HEK293 (cell line): ENCODE data around the gene RTTN.

Experiments
- CTCF ChIA-PET: fragments of 350-600 bp; formaldehyde crosslinking; extraction: SDS; loops from one replicate; lab custom pipeline; 2021; ENCODE audit warnings: antibody characterized with exemption; lab: Yijun Ruan, JAX
- POLR2A ChIA-PET: fragments of 300-600 bp; formaldehyde crosslinking; extraction: SDS; loops from one replicate; lab custom pipeline; 2020; ENCODE audit warnings: antibody characterized with exemption, inconsistent platforms; lab: Yijun Ruan, JAX
- H3K27ac ChIP-seq: fragments of 200-500 bp; sonication (Bioruptor generic); 2 replicates; pipeline ENCODE4 v1.5.1; 2014; ENCODE audit warnings: low read depth, low read length, control low read depth, inconsistent platforms; ENCODE audit errors: extremely low read depth
- H3K36me3 ChIP-seq, 2 experiments: fragments of 200-500 bp in 1 of 2; sonication (Bioruptor generic) in 1 of 2; 1 replicate in 1 of 2; 2 replicates in 1 of 2; pipeline ENCODE4 v1.5.1; 2014 to 2017; ENCODE audit warnings: inconsistent platforms in 2 of 2, low read length in 2 of 2; ENCODE audit not compliant: control insufficient read depth in 2 of 2, insufficient read depth in 1 of 2
- H3K4me1 ChIP-seq: fragments of 200-500 bp; sonication (Bioruptor generic); 2 replicates; pipeline ENCODE4 v1.5.1; 2014; ENCODE audit warnings: mild to moderate bottlenecking, low read length, inconsistent platforms; ENCODE audit not compliant: control insufficient read depth, insufficient read depth
- H3K4me3 ChIP-seq: 2 replicates; pipeline ENCODE4 v1.5.1; 2011; ENCODE audit warnings: low read depth, mild to moderate bottlenecking, control low read depth, low read length, moderate library complexity
- H3K9me3 ChIP-seq: fragments of 200-500 bp; sonication (Bioruptor generic); 2 replicates; pipeline ENCODE4 v1.5.1; 2014; ENCODE audit warnings: low read depth, low read length, inconsistent platforms; ENCODE audit not compliant: control insufficient read depth, insufficient read depth
- EGR2 ChIP-seq: fragments of 450-650 bp; formaldehyde crosslinking; IDR thresholded peaks from 2 replicates; pipeline ENCODE4 v1.5.1; 2016; ENCODE audit warnings: low read depth, missing biosample characterization, missing genetic modification characterization
- KLF8 ChIP-seq: fragments of 450-650 bp; formaldehyde crosslinking; IDR thresholded peaks from 2 replicates; pipeline ENCODE4 v1.5.1; 2016; ENCODE audit warnings: missing biosample characterization, missing genetic modification characterization
- REPIN1 ChIP-seq: fragments of 450-650 bp; formaldehyde crosslinking; IDR thresholded peaks from 2 replicates; pipeline ENCODE4 v1.5.1; 2017; ENCODE audit warnings: missing biosample characterization, missing genetic modification characterization, low read depth
- ZBTB21 ChIP-seq: fragments of 450-650 bp; formaldehyde crosslinking; IDR thresholded peaks from 2 replicates; pipeline ENCODE4 v1.5.1; 2017; ENCODE audit warnings: missing biosample characterization, missing genetic modification characterization
- ZBTB48 ChIP-seq: fragments of 450-650 bp; formaldehyde crosslinking; IDR thresholded peaks from 2 replicates; pipeline ENCODE4 v1.5.1; 2016; ENCODE audit warnings: missing biosample characterization, missing genetic modification characterization
- ZIC2 ChIP-seq: fragments of 450-650 bp; formaldehyde crosslinking; IDR thresholded peaks from 2 replicates; pipeline ENCODE4 v1.5.1; 2016; ENCODE audit warnings: missing biosample characterization, missing genetic modification characterization
- ZNF10 ChIP-seq: fragments of 450-650 bp; formaldehyde crosslinking; IDR thresholded peaks from 2 replicates; pipeline ENCODE4 v1.5.1; 2017; ENCODE audit warnings: missing biosample characterization, missing genetic modification characterization
- ZNF121 ChIP-seq: fragments of 450-650 bp; formaldehyde crosslinking; IDR thresholded peaks from 2 replicates; pipeline ENCODE4 v1.5.1; 2016; ENCODE audit warnings: missing biosample characterization, missing genetic modification characterization
- ZNF335 ChIP-seq: fragments of 450-650 bp; formaldehyde crosslinking; conservative IDR thresholded peaks from 2 replicates; pipeline ENCODE4 v1.5.1; 2016; ENCODE audit warnings: missing biosample characterization, missing genetic modification characterization
- ZNF37A ChIP-seq: fragments of 450-650 bp; IDR thresholded peaks from 2 replicates; pipeline ENCODE4 v1.5.1; 2018; ENCODE audit warnings: missing biosample characterization, missing genetic modification characterization
- ZNF433 ChIP-seq: fragments of 450-650 bp; formaldehyde crosslinking; IDR thresholded peaks from 2 replicates; pipeline ENCODE4 v1.5.1; 2016; ENCODE audit warnings: missing biosample characterization, missing genetic modification characterization, low read depth
- ZNF48 ChIP-seq: fragments of 450-650 bp; formaldehyde crosslinking; IDR thresholded peaks from 2 replicates; pipeline ENCODE4 v1.5.1; 2016; ENCODE audit warnings: missing biosample characterization, missing genetic modification characterization
- ZNF558 ChIP-seq: fragments of 450-650 bp; formaldehyde crosslinking; IDR thresholded peaks from 2 replicates; pipeline ENCODE4 v1.5.1; 2016; ENCODE audit warnings: missing biosample characterization, missing genetic modification characterization
- ZNF561 ChIP-seq: fragments of 450-650 bp; IDR thresholded peaks from 2 replicates; pipeline ENCODE4 v1.5.1; 2018; ENCODE audit warnings: missing biosample characterization, missing genetic modification characterization, borderline replicate concordance
- ZNF600 ChIP-seq: fragments of 450-650 bp; formaldehyde crosslinking; IDR thresholded peaks from 2 replicates; pipeline ENCODE4 v1.5.1; 2016; ENCODE audit warnings: missing biosample characterization, missing genetic modification characterization
- ZNF76 ChIP-seq: fragments of 450-650 bp; formaldehyde crosslinking; IDR thresholded peaks from 2 replicates; pipeline ENCODE4; 2016; ENCODE audit warnings: low read depth, missing biosample characterization, missing genetic modification characterization, borderline replicate concordance
- TF ChIP-seq, protein P1 (sequence below): fragments of 450-650 bp; formaldehyde crosslinking; conservative IDR thresholded peaks from 2 replicates; pipeline ENCODE4 v1.5.1; 2016; ENCODE audit warnings: low read depth, missing biosample characterization, missing genetic modification characterization
- TF ChIP-seq, protein P2 (sequence below): fragments of 450-650 bp; formaldehyde crosslinking; IDR thresholded peaks from 2 replicates; pipeline ENCODE4 v1.5.1; 2017; ENCODE audit warnings: missing biosample characterization, missing genetic modification characterization

RTTN gene

DNA sequence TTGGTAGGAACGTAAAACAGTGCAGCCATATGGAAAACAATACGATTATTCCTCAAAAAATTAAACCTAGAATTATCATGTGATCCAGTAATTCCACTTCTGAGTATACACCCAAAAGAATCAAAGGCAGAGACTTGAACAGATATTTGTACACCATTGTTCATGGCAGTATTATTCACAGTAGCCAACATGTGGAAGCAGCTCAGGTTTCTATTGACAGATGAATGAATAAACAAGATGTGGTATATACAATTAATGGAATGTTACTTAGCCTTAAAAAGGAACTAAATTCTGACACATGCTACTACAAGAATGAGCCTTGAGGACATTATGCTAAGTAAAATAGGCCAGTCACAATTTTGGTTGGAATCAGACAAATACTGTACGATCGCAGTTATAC lies 14.2 kb upstream of the RTTN start (continued):
- TF ChIP-seq, protein P1, sequence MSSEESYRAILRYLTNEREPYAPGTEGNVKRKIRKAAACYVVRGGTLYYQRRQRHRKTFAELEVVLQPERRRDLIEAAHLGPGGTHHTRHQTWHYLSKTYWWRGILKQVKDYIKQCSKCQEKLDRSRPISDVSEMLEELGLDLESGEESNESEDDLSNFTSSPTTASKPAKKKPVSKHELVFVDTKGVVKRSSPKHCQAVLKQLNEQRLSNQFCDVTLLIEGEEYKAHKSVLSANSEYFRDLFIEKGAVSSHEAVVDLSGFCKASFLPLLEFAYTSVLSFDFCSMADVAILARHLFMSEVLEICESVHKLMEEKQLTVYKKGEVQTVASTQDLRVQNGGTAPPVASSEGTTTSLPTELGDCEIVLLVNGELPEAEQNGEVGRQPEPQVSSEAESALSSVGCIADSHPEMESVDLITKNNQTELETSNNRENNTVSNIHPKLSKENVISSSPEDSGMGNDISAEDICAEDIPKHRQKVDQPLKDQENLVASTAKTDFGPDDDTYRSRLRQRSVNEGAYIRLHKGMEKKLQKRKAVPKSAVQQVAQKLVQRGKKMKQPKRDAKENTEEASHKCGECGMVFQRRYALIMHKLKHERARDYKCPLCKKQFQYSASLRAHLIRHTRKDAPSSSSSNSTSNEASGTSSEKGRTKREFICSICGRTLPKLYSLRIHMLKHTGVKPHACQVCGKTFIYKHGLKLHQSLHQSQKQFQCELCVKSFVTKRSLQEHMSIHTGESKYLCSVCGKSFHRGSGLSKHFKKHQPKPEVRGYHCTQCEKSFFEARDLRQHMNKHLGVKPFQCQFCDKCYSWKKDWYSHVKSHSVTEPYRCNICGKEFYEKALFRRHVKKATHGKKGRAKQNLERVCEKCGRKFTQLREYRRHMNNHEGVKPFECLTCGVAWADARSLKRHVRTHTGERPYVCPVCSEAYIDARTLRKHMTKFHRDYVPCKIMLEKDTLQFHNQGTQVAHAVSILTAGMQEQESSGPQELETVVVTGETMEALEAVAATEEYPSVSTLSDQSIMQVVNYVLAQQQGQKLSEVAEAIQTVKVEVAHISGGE (tag by site-specific recombination), result no peak
- TF ChIP-seq ZIC2, result no peak
- no peak for TF ChIP-seq REPIN1 (tag by site-specific recombination)
- TF ChIP-seq, protein P2, sequence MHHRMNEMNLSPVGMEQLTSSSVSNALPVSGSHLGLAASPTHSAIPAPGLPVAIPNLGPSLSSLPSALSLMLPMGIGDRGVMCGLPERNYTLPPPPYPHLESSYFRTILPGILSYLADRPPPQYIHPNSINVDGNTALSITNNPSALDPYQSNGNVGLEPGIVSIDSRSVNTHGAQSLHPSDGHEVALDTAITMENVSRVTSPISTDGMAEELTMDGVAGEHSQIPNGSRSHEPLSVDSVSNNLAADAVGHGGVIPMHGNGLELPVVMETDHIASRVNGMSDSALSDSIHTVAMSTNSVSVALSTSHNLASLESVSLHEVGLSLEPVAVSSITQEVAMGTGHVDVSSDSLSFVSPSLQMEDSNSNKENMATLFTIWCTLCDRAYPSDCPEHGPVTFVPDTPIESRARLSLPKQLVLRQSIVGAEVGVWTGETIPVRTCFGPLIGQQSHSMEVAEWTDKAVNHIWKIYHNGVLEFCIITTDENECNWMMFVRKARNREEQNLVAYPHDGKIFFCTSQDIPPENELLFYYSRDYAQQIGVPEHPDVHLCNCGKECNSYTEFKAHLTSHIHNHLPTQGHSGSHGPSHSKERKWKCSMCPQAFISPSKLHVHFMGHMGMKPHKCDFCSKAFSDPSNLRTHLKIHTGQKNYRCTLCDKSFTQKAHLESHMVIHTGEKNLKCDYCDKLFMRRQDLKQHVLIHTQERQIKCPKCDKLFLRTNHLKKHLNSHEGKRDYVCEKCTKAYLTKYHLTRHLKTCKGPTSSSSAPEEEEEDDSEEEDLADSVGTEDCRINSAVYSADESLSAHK, result no peak
- TF ChIP-seq ZNF561 (tag by site-specific recombination), result no peak
- no peak for TF ChIP-seq ZNF48 (tag by site-specific recombination)
- TF ChIP-seq ZBTB48 (tag by site-specific recombination), result no peak

DNA sequence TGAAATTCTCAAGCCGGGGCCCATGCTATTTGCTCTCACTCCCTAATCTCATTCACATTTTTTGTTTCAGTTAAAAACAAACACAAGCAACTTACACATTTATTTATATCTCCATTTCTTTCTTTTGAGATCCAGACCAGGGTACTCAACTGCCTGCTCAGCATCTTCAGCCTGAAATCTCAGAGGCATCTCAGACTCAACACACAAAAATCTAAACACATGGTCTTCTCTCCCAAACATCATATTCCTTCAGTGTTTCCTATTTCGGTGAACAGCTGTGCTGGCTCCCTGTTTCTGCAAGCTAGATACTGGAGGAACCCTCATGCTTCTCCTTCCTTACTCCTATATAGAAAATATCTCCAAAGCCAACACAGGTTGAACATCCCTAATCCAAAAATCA lies 11.3 kb upstream of the RTTN start:
- no peaks in the 10 kb centered on the region for H3K36me3 ChIP-seq
- H3K27ac ChIP-seq, result no peak overlapping the region
- no peaks in the 10 kb centered on the region; the same call in 1 of the 2 replicates for H3K9me3 ChIP-seq
- H3K4me3 ChIP-seq, result no peak overlapping the region
- CTCF ChIA-PET, result no interaction called here
- TF ChIP-seq ZNF558 (no peak), ZNF335 (tag by site-specific recombination) (no peak), EGR2 (no peak), ZBTB21 (tag by site-specific recombination) (no peak), ZNF433 (no peak), KLF8 (no peak), ZNF76 (tag by site-specific recombination) (no peak), ZNF37A (no peak), ZNF121 (no peak)
- POLR2A ChIA-PET, result no interaction called here
- H3K4me1 ChIP-seq, result no peaks in the 10 kb centered on the region

DNA sequence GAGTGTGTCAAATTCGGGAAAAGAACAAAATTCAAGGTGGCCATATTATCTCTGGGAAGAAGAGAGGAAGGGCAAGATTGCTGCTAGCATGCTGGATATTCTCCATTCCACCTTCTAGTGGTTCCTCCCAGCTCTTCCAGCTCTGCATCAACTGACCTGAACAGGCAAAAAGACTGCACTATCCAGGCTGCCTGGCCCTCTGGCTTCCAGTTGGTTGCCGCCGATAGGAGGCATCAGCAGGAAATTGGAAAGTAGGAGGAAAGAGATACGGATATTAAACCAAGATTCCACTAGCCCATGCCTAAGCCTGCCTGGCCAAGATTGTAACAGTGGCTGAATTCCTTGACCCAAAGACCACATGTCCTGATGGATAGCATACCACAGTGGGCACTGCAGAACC lies 1.7 kb upstream of the RTTN start:
- Histone ChIP-seq H3K27ac (no peak overlapping the region), H3K4me1 (peaks cover 8% of the 10 kb centered on the region; the same call in 1 of the 2 replicates), H3K9me3 (no peaks in the 10 kb centered on the region; the same call in 1 of the 2 replicates), H3K36me3 (peaks cover 7 to 18% of the 10 kb centered on the region in 2 experiments), H3K4me3 (no peak overlapping the region)
- TF ChIP-seq ZNF600 (tag by site-specific recombination) (no peak), ZNF10 (no peak)
- CTCF ChIA-PET, result interaction anchor here (0.5 kb wide), 1 partner anchor 157 kb away, joined by 5 read pairs; no protein-coding TSS in a partner anchor
- POLR2A ChIA-PET, result no interaction called here
